ENCODE results near the gene CEL.
"Not testable (repeated sequence)": the region's sequence is repeated elsewhere in the genome, so short reads cannot be mapped to it uniquely, and the experiment has no call there.

CEL gene

DNA sequence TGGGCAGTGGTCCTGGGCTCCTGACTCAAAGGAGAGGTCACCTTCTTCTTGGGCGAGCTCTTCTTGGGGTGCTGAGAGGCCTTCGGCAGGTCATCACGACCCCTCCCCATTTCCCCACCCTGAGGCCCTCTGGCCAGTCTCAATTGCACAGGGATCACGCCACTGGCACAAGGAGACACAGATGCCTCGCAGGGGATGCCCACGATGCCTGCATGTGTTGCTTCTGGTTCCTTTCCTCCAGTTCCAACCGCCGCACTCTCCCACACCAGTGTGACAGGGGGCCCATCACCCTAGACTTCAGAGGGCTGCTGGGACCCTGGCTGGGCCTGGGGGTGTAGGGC, 1.3 kb downstream of the CEL start:
- in situ Hi-C loops (cut with MboI; ENCODE audit: low sequenced_read_pairs), result no loop called here

DNA sequence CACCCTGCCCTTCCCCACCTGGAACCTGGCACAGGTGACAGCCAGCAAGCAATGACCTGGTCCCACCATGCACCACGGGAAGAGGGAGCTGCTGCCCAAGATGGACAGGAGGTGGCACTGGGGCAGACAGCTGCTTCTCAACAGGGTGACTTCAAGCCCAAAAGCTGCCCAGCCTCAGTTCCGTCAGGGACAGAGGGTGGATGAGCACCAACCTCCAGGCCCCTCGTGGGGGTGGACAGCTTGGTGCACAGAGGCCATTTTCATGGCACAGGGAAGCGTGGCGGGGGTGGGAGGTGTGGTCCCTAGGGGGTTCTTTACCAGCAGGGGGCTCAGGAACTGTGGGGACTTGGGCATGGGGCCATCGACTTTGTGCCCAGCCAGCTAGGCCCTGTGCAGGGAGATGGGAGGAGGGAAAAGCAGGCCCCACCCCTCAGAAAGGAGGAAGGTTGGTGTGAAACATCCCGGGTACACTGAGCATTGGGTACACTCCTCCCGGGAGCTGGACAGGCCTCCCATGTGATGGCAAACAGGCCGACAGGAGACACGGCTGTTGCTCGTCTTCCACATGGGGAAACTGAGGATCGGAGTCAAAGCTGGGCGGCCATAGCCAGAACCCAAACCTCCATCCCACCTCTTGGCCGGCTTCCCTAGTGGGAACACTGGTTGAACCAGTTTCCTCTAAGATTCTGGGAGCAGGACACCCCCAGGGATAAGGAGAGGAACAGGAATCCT, 1.9 kb downstream of the CEL start:
- in situ Hi-C loops (cut with MboI; ENCODE audit: low sequenced_read_pairs), result no loop called here

DNA sequence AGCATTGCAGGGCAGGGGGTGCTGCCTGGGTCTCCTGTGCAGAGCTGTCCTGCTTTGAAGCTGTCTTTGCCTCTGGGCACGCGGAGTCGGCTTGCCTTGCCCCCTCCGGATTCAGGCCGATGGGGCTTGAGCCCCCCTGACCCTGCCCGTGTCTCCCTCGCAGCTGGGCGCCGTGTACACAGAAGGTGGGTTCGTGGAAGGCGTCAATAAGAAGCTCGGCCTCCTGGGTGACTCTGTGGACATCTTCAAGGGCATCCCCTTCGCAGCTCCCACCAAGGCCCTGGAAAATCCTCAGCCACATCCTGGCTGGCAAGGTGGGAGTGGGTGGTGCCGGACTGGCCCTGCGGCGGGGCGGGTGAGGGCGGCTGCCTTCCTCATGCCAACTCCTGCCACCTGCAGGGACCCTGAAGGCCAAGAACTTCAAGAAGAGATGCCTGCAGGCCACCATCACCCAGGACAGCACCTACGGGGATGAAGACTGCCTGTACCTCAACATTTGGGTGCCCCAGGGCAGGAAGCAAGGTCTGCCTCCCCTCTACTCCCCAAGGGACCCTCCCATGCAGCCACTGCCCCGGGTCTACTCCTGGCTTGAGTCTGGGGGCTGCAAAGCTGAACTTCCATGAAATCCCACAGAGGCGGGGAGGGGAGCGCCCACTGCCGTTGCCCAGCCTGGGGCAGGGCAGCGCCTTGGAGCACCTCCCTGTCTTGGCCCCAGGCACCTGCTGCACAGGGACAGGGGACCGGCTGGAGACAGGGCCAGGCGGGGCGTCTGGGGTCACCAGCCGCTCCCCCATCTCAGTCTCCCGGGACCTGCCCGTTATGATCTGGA, 2.7 kb downstream of the CEL start:
- in situ Hi-C loops (cut with MboI; ENCODE audit: low sequenced_read_pairs), result no loop called here

DNA sequence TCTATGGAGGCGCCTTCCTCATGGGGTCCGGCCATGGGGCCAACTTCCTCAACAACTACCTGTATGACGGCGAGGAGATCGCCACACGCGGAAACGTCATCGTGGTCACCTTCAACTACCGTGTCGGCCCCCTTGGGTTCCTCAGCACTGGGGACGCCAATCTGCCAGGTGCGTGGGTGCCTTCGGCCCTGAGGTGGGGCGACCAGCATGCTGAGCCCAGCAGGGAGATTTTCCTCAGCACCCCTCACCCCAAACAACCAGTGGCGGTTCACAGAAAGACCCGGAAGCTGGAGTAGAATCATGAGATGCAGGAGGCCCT, 3.2 kb downstream of the CEL start:
- in situ Hi-C loops (cut with MboI; ENCODE audit: low sequenced_read_pairs), result no loop called here

DNA sequence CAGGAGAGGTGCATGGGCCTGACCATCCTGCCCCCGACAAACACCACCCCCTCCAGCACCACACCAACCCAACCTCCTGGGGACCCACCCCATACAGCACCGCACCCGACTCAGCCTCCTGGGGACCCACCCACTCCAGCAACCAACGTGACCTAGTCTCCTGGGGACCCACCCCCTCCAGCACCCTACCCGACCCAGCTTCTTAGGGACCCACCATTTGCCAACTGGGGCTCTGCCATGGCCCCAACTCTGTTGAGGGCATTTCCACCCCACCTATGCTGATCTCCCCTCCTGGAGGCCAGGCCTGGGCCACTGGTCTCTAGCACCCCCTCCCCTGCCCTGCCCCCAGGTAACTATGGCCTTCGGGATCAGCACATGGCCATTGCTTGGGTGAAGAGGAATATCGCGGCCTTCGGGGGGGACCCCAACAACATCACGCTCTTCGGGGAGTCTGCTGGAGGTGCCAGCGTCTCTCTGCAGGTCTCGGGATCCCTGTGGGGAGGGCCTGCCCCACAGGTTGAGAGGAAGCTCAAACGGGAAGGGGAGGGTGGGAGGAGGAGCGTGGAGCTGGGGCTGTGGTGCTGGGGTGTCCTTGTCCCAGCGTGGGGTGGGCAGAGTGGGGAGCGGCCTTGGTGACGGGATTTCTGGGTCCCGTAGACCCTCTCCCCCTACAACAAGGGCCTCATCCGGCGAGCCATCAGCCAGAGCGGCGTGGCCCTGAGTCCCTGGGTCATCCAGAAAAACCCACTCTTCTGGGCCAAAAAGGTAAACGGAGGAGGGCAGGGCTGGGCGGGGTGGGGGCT, 4.6 kb downstream of the CEL start:
- in situ Hi-C loops (cut with MboI; ENCODE audit: low sequenced_read_pairs), result no loop called here

DNA sequence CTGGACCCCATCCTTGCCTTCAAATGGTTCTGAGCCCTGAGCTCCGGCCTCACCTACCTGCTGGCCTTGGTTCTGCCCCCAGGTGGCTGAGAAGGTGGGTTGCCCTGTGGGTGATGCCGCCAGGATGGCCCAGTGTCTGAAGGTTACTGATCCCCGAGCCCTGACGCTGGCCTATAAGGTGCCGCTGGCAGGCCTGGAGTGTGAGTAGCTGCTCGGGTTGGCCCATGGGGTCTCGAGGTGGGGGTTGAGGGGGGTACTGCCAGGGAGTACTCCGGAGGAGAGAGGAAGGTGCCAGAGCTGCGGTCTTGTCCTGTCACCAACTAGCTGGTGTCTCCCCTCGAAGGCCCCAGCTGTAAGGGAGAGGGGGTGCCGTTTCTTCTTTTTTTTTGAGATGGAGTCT, 5.2 kb downstream of the CEL start:
- in situ Hi-C loops (cut with MboI; ENCODE audit: low sequenced_read_pairs), result no loop called here

DNA sequence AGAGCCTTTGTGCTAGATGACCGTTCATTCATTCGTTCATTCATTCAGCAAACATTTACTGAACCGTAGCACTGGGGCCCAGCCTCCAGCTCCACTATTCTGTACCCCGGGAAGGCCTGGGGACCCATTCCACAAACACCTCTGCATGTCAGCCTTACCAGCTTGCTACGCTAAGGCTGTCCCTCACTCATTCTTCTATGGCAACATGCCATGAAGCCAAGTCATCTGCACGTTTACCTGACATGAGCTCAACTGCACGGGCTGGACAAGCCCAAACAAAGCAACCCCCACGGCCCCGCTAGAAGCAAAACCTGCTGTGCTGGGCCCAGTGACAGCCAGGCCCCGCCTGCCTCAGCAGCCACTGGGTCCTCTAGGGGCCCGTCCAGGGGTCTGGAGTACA, 6.0 kb downstream of the CEL start:
- in situ Hi-C loops (cut with MboI; ENCODE audit: low sequenced_read_pairs), result no loop called here

DNA sequence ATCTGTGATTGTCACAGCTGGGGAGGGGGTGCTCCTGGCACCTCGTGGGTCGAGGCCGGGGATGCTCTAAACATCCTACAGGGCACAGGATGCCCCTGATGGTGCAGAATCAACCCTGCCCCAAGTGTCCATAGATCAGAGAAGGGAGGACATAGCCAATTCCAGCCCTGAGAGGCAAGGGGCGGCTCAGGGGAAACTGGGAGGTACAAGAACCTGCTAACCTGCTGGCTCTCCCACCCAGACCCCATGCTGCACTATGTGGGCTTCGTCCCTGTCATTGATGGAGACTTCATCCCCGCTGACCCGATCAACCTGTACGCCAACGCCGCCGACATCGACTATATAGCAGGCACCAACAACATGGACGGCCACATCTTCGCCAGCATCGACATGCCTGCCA, 6.7 kb downstream of the CEL start:
- in situ Hi-C loops (cut with MboI; ENCODE audit: low sequenced_read_pairs), result not testable (repeated sequence)

DNA sequence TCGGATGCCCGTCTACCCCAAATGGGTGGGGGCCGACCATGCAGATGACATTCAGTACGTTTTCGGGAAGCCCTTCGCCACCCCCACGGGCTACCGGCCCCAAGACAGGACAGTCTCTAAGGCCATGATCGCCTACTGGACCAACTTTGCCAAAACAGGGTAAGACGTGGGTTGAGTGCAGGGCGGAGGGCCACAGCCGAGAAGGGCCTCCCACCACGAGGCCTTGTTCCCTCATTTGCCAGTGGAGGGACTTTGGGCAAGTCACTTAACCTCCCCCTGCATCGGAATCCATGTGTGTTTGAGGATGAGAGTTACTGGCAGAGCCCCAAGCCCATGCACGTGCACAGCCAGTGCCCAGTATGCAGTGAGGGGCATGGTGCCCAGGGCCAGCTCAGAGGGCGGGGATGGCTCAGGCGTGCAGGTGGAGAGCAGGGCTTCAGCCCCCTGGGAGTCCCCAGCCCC, 8.8 kb downstream of the CEL start:
- in situ Hi-C loops (cut with MboI; ENCODE audit: low sequenced_read_pairs), result not testable (repeated sequence)

DNA sequence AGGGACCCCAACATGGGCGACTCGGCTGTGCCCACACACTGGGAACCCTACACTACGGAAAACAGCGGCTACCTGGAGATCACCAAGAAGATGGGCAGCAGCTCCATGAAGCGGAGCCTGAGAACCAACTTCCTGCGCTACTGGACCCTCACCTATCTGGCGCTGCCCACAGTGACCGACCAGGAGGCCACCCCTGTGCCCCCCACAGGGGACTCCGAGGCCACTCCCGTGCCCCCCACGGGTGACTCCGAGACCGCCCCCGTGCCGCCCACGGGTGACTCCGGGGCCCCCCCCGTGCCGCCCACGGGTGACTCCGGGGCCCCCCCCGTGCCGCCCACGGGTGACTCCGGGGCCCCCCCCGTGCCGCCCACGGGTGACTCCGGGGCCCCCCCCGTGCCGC, 9.2 kb downstream of the CEL start:
- in situ Hi-C loops (cut with MboI; ENCODE audit: low sequenced_read_pairs), result not testable (repeated sequence)

DNA sequence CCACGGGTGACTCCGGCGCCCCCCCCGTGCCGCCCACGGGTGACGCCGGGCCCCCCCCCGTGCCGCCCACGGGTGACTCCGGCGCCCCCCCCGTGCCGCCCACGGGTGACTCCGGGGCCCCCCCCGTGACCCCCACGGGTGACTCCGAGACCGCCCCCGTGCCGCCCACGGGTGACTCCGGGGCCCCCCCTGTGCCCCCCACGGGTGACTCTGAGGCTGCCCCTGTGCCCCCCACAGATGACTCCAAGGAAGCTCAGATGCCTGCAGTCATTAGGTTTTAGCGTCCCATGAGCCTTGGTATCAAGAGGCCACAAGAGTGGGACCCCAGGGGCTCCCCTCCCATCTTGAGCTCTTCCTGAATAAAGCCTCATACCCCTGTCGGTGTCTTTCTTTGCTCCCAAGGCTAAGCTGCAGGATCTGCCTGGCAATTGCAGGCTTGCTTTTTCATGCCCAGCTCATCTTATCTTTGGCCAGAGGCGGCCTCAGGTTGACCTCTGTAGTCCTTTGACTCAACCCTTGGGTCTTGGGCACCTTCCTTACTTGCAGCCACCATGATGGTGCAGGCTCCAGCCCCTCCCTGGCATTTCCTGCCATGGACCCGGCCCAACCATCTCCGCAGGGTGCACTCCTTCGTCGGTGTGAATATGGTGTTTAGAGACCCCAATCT, 9.8 kb downstream of the CEL start:
- in situ Hi-C loops (cut with MboI; ENCODE audit: low sequenced_read_pairs), result no loop called here

DNA sequence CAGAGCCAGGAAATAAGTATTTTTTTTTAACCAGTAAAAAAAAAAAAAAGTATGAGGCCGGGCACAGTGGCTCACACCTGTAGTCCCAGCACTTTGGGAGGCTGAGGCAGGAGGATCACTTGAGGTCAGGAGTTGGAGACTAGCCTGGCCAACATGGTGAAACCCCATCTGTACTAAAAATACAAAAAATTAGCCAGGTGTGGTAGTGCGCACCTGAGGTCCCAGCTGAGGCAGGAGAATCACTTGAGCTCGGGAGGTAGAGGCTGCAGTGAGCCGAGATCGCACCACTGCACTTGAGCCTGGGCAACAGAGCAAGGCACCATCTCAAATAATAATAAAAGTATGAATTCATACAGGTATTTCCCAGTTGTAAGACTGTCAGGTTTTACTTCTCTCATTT, 10.4 kb downstream of the CEL start:
- in situ Hi-C loops (cut with MboI; ENCODE audit: low sequenced_read_pairs), result not testable (repeated sequence)

DNA sequence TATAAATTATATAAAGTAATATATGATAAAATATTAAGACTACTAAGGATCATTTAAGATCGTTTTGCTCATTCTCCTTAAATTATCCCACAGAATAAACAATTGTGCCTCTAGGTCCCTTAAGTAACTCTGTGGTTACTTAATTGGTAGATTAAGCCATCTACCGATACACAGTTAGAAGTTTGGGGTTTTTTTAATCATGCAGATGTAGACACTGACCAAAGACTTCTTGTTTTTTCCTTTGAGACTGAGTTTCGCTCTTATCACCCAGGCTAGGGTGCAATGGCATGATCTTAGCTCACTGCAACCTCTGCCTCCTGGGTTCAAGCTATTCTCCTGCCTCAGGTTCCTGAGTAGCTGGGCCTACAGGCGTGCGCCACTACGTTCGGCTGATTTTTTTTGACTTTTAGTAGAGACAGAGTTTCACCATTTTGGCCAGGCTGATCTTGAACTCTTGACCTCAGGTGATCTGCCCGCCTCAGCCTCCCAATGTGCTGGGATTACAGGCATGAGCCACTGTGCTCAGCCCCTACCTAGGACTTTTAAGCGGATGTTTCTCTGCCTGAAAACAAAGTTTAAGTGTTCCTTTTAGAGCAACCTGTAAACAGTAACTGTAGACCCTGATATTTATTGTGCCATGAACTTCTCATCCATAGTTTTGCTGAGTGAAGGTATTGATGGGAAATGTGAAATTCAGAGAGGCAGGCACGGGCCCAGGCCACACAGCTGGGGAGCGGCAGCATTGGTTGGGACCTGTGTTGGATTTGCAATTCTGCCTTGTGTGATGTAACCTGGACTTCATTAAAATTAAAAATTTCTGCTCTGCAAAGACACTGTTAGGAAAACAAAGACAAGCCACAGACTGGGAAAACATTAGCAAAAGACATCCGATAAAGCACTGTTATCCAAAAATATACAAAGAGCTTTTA, 11.6 kb downstream of the CEL start:
- in situ Hi-C loops (cut with MboI; ENCODE audit: low sequenced_read_pairs), result no loop called here

DNA sequence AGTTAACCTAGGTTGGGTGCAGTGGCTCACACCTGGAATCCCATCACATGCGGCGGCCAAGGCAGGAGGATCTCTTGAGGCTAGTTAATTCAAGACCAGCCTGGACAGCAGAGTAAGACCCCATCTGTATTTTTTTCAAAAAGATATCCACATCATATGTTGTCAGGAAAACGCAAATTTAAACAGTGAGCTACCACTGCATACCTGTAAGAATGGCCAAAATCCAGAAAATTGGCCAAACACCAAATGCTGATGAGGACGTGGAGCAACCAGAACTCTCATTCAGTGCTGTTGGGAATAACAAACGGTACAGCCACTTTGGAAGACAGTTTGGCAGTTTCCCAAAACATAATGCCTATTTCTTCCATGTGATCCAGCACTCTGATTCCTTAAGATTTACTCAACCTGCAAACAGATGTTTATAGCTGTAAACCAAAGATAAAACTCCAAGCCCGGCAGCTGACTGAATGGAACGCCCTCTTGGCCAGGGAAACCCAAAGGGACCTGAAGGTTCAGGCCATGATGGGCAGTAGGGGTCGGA, 12.4 kb downstream of the CEL start:
- in situ Hi-C loops (cut with MboI; ENCODE audit: low sequenced_read_pairs), result no loop called here

DNA sequence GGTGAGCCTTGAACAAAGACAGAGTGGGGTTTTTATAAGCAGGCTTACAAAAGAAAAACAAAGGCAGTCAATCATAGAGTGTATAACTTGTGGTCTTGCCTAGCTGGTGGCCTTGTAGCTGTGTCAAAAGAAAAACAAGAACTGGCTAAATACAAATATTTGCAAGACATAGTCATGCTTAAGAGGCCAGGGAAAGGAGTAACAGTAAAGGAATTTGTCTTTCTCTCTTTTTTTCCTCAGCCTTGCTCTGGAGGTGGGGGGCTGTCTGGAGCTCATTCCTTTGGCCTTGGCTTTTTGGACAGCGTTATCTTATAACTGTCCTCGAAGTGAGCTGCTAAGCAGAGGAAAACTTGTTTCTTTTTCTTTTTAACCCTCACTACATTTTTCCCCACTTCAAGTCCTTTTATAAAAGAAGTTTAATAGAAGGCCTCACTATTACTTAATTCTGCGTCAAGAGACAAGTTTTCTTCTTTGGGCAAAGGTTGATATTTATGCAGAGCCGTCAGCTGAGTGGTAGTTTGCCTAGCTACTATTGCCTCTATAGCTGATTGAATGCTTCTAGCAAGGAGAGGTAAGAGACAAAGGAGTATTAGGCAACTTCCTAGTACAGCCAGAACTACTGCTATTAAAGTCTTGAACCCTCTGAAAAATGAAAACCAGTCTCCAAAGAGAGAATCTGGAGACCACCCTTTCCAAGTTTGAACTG, 14.3 kb downstream of the CEL start:
- in situ Hi-C loops (cut with MboI; ENCODE audit: low sequenced_read_pairs), result no loop called here

DNA sequence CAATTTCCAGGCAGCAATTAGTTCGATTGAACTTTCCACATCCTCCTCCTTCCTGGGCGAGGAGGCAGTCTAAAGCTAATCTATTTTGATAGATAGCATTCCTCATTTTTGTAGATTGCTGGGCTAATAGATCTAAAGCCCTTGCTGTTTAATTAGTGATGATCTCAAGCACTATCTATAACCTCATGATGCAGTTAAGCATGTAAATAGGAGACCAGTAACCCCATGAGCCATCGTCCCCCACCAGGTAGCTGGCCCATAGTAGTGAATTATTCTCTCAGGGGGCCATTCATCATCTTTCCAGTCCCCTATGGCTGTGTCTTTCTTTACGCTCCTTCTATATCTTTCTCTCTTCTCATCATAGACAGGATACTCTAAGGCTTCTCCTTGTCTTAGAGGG, 14.9 kb downstream of the CEL start:
- in situ Hi-C loops (cut with MboI; ENCODE audit: low sequenced_read_pairs), result no loop called here

DNA sequence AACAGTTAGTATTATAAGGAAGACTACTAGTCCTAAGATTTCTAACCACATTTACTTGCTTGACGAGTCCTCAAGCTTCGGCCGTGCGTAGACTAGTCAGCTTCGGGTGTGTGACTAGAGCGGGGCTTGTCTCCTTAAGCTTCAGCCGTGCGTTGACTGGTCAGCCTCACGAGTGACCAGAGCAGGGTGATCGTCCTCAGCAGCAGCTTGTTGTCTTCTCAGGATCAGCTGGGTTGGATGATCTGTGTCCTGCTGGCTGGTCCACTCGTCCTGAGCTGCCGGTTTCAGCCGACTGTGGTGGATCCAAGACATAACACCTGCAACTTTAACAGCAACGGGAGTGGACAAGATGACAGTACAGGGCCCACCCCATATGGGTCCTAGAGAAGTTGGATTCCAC, 16.7 kb downstream of the CEL start:
- in situ Hi-C loops (cut with MboI; ENCODE audit: low sequenced_read_pairs), result no loop called here

DNA sequence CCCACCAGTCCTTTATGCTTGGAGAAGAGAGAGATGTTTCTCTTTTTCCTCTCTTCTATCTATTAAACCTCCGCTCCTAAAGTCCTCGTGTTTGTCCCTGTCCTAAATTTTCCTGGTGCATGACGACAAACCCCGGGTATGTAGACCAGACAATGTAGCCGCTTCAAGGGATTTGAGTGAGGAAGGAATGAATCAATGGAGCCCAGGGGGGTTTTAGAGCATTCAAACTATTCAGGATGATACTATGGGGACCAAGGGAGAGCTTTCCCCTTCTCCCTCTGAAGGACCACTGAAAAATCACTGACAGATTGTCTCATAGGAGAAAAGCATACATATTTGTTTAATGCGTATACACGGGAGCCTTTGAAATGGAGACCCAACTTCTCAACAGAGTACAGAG, 18.4 kb downstream of the CEL start:
- in situ Hi-C loops (cut with MboI; ENCODE audit: low sequenced_read_pairs), result no loop called here

All from HL-60/S4 treated with retinoic acid at 250 ng/mL for 4 days and 3 days (cell line).